ENCODE data around the gene TTLL3.
"Not testable (repeated sequence)": the region's sequence is repeated elsewhere in the genome, so short reads cannot be mapped to it uniquely, and the experiment has no call there.

Gene TTLL3

DNA sequence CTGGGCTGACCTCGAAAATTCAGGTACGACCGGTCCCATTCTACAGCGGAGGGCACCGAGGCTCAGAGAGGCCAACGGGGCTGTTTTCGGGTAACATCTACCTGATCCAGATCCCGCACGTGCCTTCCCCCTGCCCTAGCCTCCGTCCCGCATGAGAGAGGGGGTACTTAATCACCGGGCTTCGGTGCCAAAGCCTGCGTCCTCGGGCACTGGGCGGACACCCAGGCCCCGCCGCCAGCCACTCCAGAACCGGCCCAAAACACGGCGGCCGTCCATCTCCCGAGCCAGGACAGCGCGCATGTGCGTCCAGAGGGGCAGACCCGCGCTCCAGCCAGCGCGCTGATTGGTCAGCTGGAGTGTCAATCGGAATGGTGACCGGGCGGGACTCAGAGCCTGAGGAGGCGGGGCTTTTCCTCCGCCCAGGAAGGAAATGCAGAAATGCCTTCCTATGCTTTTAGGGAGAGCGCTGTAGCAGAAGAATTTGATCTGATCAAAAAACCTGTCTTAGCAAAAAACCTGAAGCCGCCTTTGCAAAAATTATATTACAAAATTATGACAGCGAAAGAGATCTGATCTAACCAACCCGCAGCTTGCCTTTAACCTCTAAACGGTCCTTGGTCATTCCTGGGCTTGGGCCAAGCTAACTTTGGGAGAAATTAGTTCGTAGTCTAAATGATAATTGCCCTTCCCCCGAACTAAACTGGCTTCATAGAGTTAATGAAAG, 33.8 kb downstream of the TTLL3 start, which contains the start of gene RPUSD3:
TSS of gene RPUSD3 (minus strand) at position 294 of the 724 bp plus-strand sequence. CDS start at position 276, 18 bp downstream.
- peak; percentile 98 for DNase-seq

DNA sequence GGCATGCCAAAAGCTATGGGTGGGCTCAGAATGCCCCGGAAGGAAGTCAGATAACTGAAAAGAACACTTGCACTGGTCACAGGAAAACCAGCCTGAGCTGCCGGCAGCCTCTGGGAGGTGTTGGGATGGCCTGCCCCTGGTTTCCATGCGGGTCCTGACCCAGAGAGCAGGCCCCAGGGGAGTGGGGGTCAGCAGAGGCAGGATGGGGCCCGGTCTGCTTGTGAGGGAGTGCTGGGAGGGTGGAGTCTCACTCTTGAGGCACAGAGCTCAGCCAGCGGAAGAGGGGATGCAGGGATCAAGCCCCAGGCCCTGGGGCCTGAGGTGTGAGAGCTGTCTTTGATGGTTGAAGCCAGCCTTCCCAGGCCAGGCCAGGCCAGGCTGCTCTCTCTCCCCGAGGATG, 36.2 kb downstream of the TTLL3 start:
- no peak for DNase-seq

DNA sequence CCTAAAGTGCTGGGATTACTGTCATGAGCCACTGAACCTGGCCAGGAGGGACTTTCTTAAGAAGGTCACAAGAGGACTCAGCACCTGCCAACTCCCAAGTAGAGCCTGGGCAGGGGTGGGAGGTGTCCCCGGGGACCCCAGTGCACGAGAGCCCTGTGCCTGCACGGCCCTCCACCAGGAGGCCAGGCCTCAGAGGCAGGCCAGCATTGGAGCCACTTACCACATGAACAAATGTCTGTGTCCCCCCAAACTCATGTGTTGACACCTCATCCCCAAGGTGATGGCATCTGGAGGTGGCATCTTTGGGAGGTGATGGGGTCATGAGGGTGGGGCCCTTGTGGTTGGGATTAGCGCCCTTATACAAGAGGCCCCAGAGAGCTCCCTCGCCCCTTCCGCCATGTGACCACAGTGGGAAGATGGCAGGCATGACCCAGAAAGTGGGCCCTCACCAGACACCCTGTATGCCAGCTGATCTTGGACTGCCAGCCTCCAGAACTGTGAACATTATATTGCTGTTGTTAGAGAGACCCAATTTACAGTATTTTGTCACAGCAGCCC, 36.9 kb downstream of the TTLL3 start:
- DNase-seq = no peak

DNA sequence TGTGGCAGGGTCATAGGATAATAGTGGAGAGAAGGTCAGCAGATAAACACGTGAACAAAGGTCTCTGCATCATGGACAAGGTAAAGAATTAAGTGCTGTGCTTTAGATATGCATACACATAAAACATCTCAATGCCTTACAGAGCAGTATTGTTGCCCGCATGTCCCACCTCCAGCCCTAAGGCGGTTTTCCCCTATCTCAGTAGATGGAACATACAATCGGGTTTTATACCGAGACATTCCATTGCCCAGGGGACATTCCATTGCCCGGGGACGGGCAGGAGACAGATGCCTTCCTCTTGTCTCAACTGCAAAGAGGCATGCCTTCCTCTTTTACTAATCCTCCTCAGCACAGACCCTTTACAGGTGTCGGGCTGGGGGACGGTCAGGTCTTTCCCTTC, 37.8 kb downstream of the TTLL3 start:
- not testable (repeated sequence) for DNase-seq

DNA sequence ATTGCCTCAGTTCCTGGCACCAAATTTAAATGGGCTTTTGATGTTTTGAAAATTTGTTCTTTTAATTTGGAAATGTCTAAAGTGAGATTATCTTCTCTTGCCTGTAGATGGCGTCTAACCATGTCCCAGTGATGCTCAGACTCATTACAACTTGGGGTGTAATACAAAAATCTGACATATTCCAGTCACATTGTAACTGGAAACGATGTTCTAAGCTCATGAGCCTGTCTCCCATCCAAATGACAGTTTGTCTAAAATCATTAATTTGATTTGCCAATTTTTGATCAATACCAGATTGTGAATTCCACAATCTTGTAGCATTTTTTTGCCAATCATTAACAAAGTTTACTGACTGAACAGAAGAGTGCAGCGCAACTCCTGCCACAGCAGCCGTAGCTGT, 38.8 kb downstream of the TTLL3 start:
- DNase-seq = peak; percentile 20

DNA sequence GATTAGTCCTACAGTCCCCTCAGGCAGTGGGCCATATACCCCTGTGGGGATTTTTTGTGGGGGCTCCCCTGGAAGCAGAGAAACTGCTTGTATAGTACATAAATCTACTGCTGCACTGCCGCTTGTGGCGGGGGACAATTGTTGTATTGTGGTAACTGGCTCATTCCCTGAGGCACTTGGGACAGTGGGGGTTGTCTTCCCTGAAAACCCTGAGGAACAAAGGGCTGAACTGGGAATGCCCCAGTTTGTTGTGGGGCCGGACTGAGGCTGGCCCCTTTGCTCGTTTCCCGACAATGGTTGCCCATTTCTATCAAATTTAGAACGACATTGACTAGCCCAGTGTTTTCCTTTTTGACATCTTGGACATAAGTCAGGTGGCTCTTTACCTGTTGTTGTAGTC, 41.3 kb downstream of the TTLL3 start:
- not testable (repeated sequence) for DNase-seq

DNA sequence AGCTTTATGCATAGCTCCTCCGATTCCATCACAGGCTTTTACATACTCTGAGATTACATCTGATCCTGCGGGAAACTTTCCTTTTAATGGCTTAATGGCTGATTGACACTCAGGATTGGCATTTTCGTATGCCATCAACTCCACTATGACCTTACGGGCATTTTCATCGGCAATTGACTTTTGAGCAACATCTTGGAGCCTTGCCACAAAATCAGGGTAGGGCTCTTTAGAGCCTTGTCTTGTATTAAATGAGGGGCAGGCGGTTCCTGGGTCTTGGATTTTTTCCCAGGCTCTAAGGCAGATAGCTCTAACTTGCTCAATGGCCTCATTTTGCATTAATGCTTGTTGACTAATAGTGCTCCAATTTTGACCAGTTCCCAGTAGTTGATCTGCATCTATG, 41.9 kb downstream of the TTLL3 start:
- not testable (repeated sequence) for DNase-seq

DNA sequence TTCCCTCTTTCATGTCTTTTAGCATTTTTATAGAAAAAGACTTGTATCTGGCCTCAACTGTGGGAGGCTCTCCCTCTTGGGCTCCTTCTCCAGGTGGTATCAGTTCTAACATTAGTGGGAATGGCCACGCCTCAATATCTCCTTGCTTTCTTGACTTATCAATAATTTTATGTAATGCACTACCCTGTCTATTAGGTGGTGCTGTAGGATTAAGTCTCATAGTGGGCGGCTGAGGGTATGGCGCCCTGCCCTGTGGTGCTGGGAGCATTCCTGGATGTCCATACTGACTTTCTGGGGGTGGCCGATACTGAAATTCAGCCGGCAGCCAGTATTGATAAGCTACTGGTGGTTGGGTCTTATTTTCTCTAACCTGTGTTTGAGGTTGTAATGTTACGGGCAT, 42.5 kb downstream of the TTLL3 start:
- DNase-seq = no peak

DNA sequence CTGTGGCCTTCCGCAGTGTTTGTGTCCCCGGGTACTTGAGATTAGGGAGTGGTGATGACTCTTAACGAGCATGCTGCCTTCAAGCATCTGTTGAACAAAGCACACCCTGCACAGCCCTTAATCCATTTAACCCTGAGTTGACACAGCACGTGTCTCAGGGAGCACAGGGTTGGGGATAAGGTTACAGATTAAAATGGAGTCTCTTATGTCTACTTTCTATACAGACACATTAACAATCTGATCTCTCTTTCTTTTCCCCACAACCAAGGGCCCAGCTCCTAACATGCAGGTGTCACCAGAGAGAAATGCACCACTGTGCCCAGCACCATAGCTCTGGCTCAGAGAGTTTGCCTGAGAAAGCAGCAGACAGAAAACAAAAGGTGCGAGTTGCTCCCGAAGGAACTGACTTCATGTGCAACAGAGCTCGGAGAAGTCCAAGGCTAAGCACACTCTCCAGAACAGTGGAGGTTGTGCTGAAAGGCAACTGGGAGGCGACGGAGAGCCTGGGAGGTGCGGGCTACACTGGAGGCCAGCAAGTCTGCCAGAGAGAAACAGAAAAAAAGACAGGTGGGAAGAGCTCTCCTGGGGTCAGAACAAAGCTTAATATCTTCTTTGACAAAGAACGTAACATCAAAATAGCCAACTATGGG, 44.4 kb downstream of the TTLL3 start:
- not testable (repeated sequence) for DNase-seq

DNA sequence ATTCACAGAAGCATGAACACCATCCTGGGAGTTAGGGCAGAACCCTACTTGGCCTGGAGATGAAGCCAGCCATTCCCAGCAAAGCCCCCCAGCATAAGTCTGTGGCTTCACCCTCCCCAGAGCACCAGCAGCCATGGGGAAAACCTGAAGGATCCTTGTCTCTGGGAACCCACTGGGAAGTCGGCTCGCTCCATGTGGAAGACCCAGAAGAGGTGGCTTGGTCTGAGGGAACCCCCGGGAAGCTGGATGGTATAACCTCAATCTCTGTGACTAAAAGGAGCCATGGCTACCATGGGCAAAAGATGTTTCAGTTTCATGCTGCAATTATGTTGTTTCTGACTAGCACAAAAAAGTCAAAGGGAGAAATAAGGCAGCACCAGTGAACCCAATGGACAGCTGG, 45.5 kb downstream of the TTLL3 start:
- DNase-seq = no peak

DNA sequence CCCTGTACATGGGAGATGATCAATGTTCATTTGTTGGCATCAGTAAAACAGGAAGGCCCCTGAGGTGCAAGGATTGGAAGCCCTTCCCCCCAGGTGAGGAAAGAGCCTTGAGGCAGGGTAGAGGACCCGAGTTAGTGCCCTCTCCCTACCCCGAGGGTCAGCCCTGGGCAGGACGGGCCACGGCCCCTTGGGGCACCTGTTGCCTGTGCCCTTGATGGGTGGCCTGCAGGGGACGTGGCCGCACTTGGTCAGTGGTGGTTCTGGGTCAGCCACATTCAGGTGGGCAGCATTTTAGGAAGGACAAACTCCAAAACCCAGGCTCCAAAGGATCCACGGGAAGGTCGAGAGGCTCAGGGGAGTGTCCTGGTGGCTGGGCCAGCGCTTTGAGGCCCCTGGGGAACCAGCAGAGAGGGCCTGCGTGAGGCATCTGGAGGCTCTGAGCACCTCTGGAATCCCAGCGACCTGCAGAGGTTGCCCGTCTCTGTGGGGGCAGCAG, 49.5 kb downstream of the TTLL3 start:
- DNase-seq = no peak

DNA sequence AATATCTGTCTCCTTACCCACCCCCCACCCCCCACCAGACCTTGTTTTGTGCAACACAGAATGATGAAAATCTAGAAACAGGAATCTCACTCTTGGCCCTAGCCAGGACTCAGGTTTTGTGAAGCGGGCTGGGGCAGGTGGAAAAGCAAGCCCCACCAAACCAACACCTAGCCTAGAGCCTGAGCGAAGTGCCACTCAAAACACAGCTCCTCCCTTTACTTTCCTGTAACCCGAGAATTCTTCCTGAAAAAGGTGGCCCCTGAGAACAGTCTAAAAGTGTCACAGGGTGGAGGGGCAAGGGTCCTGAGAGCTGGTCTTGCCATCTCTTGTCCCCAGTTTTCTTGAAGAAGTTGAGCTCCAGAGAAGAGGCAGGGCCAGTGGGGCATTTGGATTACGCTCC, 51.1 kb downstream of the TTLL3 start:
- no peak for DNase-seq

DNA sequence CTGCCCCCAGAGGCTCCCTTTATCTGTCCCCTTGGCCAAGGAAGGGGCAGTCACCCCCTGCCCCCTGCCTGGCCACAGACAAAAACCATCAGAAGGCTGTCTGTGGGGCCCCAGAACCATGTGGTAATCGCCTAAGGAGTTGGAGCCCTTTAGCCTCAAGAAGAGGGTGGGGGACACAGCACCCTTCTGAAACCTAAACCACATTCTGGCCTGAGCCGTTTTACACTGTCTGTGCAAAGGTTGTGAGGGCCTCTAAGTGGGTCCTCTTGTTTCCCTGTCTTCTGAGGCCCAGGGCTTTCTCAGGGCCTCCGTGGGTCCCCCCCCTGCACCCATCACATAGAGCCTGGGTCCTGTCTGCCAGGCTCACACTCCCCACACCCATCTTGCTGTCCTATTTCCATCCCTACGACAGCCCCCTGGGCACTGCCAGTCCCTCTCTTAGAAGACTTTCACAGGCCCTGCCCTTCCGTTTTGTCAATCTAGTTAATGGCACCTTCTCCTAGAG, 51.6 kb downstream of the TTLL3 start:
- DNase-seq = no peak

DNA sequence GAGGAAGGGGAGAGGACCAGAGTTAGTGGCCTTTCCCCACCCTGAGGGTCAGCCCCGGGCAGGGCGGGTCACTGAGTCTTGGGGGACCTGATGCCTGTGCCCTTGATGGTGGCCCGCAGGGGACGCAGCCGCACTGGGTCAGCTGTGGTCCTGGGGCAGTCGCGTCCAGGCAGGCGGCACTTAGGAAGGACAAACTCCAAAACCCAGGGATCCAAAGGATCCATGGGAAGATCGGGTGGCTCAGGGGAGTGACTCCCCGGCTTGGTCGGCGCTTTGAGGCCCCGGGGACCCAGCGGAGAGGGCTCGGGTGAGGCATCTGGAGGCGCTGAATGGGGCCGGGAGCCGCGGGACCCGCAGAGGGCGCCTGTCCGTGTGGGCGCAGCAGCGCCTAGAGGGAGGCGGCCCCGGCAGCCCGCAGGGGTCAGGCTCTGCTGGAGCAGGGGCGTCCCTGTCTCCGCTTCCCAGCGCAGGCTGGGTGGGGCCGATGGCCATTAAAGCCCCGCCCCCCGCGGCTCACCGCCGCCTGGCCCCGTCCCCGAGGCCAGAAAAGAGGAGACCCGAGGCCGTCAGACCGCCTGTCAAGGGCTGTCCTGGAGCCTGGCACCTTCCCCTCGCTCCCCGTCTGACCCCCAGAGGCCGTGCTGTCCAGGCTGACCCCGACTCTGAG, 52.5 kb downstream of the TTLL3 start:
- DNase-seq = peak; percentile 25

DNA sequence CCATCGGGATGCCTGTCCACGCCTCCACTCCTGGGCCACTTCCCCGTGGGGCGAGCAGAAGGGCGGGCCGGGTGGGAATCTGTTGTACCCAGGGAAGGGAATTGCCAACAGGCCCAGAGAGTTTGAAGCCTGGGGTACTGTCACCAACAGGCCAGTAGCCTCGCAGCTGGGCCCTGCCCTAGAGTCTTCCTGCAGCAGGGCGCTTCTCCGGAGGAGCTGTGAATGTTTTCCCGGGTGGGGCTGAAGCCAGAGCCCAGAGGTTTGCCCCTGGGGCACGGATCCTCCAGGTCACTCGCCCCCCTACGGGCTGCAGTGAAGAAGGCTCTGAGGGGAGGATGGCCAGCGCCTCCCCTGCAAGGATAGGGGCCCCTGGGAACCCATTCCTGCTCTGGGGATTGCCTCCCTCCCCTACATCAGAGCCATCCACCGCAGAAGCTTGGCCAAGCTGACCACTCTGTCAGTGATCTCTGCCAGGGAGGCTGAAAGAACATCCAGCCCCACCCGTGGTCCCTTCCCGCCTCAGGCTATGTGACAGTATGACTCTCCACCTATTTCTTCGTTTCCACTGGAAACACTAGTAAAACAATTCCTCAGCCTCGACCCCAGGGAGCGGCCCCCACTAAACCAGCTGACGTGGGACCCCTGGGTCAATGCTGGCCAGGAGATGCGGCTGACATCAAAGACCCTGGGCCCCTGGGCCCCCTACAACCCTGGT, 53.2 kb downstream of the TTLL3 start:
- DNase-seq = no peak

DNA sequence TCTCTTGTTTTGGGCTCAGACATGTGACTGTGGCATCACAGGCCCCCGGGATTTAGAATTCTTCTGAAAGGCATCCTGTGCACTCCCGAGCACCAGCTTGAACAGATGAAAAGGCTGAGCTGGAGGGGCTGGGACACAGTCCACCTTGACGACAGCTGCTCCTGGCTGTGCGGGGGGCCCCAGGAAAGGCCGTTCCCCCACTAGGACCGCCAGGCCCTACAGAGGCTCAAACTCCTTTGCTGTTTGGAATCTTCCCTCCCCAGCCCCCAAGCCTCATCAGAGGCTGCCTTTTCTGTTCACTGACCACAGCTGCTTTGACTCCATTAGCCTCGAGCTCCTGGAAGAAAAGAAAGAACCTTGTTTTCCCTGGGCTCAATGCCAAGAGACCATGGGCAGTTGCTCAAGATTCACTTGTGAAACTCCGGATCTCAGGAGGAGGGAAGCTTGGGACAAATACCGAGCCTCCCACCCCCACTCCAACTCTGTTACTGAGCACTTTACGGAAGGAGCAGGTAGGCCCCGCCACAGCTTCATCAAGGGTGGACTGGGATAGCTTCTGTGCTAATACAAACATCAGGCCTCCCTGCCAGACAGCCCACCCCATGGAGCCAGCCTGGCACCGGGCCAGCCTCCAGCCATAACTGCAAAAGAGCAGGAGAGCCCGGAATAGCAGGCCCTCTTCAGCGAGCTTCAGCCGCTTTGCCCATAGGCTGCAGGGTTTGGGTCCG, 54.3 kb downstream of the TTLL3 start:
- no peak for DNase-seq

DNA sequence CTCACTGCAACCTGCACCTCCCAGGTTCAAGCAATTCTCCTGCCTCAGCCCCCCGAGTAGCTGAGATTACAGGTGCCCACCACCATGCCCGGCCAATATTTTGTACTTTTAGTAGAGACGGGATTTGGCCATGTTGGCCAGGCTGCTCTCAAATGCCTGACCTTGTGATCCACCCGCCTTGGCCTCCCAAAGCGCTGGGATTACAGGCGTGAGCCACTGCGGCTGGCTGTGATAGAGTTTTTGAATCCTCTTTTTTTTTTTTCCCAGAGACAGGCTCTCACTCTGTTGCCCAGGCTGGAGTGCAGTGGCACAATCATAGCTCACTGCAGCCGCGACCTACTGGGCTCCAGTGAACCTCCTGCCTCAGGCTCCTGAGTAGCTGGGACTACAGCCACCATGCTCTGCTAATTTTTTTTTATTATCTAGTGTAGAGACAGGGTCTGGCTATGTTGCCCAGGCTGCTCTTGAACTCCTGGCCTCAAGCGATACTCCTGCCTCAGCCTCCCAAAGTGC, 55.1 kb downstream of the TTLL3 start:
- DNase-seq = not testable (repeated sequence)

DNA sequence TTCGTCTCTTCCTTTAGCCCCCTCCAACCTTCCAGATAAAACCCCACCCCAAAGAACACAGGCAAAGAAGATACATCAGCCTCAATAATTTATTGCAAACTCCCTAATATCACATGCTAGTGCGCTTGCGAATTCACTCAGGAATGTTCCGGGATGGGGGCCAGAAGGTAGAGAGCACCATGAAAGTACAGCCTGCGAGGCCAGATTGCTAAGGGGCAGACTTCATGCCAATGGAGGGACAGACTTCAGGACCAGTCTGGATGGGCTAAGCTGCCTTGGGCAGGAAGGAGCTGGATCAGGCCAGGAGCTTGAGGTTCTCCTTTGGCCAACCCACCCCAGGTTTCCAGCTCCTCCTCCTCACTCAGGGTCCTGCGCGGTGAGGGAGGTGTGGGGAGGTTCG, 56.6 kb downstream of the TTLL3 start:
- no peak for DNase-seq

DNA sequence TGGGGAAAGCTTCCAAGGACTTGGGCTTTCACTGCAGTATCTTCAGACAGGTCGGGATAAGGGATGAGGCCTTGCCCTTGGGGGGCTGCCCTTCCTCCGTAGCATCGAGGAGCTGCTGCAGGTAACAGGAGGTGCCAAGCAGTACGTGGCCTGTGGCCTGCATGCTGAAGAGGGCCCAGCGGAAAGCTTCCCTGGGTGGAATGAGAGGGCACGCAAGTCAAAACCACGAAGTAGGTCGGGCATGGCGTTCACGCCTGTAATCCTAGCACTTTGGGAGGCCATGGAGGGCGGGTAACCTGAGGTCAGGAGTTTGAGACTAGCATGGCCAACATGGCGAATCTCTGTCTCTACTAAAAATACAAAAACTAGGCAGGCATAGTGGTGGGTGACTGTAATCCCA, 57.0 kb downstream of the TTLL3 start:
- no peak for DNase-seq

DNA sequence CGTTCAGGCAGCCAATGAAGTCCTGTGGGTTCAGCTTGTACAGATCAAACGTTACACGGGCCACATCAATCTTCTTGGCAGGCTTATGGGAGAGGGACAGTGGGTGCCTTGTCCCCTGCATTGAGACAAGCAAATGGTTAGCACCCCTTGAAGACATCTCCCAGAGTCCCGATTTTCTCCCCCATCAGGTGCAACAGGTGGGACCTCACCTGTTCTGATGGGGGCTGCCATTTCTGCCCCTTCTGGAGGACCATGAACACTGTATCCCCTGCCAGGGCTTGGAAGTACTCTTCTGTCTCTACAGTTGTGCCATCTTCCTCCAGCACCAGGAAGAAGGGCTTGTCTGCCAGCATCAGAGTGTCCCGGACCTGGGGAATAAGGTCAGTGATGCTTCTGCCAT, 59.9 kb downstream of the TTLL3 start:
- DNase-seq = no peak

DNA sequence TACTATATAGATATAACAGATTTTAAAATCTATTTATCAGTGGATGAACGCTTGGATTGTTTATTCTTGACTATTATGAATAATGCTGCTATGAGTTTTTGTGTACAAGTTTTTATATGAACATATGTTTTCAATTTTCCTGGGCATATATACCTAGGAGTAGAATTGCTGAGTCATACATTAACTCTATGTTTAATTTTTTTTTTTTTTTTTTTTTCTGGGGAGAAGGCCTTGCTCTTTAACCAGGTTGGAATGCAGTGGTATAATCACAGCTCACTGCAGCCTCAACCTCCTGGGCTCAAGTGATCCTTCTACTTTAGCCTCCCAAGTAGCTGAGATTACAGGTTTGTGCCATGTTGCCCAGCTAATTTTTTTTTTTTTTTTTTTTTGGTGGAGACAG, 60.9 kb downstream of the TTLL3 start:
- no peak for DNase-seq

DNA sequence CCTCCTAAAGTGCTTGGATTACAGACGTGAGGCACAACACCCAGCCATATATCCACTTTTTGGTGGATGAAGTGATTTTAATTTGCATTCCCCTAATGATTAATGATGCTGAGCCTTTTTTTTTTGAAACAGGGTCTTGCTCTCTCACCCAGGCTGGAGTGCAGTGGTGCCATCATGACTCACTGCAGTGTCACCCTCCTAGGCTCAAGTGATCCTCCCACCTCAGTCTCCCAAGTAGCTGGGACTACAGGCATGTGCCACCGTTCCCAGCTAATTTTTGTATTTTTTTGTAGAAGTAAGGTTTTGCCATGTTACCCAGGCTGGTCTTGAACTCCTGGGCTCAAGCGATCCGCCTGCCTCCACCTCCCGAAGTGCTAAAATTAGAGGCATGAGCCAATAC, 62.0 kb downstream of the TTLL3 start:
- not testable (repeated sequence) for DNase-seq
